Mesothelial cell of epicardium (in vitro differentiated cells): ENCODE measurements around the gene SNAPC4. TPM values are rescaled to one million over a fixed set of nuclear protein-coding genes. Genes with fewer than 3 reads are reported as not detected.

ENCODE experiments used
- DNase-seq, 2 experiments: peaks; one replicate each; pipeline ENCODE4 v3.0.0; 2021; ENCODE audit warnings: low spot score in 2 of 2; ENCODE audit not compliant: unreplicated experiment in 2 of 2
- H3K27ac Mint-ChIP-seq: 2 replicates; pipeline ENCODE4 v1.8.0; 2021; ENCODE audit warnings: mixed read lengths
- H3K27me3 Mint-ChIP-seq: 2 replicates; pipeline ENCODE4 v1.8.0; 2021; ENCODE audit warnings: low read depth, mixed read lengths
- H3K36me3 Mint-ChIP-seq: 2 replicates; pipeline ENCODE4 v1.8.0; 2021; ENCODE audit warnings: mixed read lengths
- H3K4me1 Mint-ChIP-seq: 2 replicates; pipeline ENCODE4 v1.8.0; 2021; ENCODE audit warnings: mixed read lengths
- H3K4me3 Mint-ChIP-seq: 2 replicates; pipeline ENCODE4 v1.8.0; 2021; ENCODE audit warnings: mild to moderate bottlenecking, moderate library complexity, mixed read lengths
- H3K9me3 Mint-ChIP-seq: 2 replicates; pipeline ENCODE4 v1.8.0; 2021; ENCODE audit warnings: mixed read lengths
- total RNA-seq: library from RNA; stranded (reverse); gene quantifications from 3 replicates; pipeline ENCODE4 v1.2.1, GENCODE V29; 2021
- TF ChIP-seq, protein P1 (sequence below): fragments of 200-600 bp; sonication (generic); IDR thresholded peaks from one replicate; pipeline ENCODE4 v1.5.0; 2021; ENCODE audit warnings: antibody characterized with exemption; ENCODE audit not compliant: unreplicated experiment

SNAPC4 gene
- total RNA-seq, 1 donor from 2014 or later: 18.2 TPM

DNA sequence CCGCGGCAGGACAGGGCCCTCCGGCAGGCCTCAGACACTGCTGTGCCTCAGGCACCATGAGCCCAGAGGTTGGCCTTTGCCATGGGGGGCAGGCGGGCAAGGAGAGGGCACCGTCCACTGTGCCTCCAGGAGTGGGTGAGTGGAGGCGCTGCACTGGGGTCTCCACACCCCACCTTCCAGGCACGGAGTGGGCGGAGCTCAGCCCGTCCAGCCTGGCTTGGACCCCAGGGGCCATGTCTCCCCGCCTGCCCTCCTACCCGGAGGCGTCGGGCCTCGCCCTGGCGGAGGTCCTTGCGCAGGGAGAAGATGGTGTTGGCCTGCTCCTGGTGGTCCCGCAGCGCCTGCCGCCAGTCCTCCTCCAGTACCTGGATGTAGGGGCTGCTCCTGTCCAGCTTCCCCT is 29.9 kb downstream of the SNAPC4 start:
- TF ChIP-seq, protein P1, sequence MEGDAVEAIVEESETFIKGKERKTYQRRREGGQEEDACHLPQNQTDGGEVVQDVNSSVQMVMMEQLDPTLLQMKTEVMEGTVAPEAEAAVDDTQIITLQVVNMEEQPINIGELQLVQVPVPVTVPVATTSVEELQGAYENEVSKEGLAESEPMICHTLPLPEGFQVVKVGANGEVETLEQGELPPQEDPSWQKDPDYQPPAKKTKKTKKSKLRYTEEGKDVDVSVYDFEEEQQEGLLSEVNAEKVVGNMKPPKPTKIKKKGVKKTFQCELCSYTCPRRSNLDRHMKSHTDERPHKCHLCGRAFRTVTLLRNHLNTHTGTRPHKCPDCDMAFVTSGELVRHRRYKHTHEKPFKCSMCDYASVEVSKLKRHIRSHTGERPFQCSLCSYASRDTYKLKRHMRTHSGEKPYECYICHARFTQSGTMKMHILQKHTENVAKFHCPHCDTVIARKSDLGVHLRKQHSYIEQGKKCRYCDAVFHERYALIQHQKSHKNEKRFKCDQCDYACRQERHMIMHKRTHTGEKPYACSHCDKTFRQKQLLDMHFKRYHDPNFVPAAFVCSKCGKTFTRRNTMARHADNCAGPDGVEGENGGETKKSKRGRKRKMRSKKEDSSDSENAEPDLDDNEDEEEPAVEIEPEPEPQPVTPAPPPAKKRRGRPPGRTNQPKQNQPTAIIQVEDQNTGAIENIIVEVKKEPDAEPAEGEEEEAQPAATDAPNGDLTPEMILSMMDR: no peak
- Mint-ChIP-seq H3K9me3 (no peaks in the 10 kb centered on the region), H3K4me3 (no peak overlapping the region), H3K36me3 (no peaks in the 10 kb centered on the region), H3K4me1 (peaks cover 16% of the 10 kb centered on the region), H3K27ac (no peak overlapping the region), H3K27me3 (no peaks in the 10 kb centered on the region)
- DNase-seq: no peak

DNA sequence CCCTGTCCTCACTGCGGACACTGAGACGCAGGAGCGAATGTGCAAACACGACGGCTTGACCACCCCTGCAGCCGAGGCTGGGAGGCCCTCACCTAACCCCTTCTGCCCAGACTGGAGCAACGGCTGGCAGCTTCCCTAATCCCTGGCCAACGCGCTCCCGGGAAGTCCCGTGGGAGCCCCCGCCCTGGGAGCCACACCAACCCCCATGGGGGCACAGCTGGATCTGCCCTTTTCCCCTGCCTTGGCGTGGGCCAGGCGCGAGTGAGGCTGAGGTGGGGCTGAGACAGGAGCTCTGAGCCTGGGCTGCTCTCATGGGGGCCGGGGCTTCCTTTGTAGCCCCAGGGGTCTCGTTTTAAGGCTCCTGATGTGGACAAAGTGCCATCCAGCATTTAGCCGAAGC is 31.8 kb downstream of the SNAPC4 start:
- Mint-ChIP-seq H3K27ac (no peak overlapping the region), H3K4me1 (peaks cover 14% of the 10 kb centered on the region), H3K36me3 (no peaks in the 10 kb centered on the region), H3K4me3 (no peak overlapping the region), H3K9me3 (no peaks in the 10 kb centered on the region), H3K27me3 (no peaks in the 10 kb centered on the region)
- TF ChIP-seq, protein P1: no peak
- DNase-seq: no peak

DNA sequence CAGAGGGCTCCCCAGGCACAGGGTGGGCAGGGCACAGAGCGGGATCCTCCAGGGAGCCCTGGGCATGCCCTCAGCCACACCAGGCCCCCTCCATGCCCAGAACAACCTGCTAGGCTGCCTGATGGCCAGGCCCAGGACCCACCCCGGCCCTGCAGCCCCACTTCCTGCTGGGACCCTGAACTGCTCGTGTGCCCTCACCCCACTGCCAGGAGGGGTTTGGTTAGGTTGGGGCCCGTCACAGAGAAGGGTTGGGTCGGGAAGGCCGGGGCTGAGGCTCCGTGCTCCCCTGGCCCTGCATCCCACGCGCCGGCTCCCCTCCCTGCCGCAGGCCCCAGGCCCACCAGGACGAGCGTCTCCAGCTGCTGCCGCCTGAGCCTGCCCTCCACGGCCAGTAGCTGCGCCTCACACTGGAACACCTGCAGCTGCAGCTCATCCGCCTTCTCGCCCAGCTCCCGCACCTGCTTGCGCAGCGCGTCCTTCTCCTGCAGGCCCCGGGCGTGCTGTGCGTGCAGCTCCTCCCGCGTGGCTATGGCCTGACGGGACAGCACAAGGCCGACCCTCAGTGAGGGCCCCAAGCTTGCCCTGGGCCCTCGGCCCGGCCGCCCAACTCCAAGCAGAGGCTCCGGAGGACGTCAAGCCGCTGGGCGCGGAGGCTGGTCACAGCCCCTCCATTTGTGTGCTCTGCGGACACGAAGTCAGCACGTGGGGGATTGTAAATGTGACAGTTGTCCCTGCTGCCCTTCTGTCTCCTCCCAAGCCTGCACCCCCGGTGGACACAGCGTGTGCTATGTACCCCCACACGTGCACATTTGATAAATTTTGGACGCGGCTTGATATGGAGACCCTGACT is 32.4 kb downstream of the SNAPC4 start:
- H3K4me1 Mint-ChIP-seq: peaks cover 12% of the 10 kb centered on the region
- H3K9me3 Mint-ChIP-seq: no peaks in the 10 kb centered on the region
- no peak overlapping the region for H3K27ac Mint-ChIP-seq
- no peak overlapping the region for H3K4me3 Mint-ChIP-seq
- DNase-seq: no peak
- no peaks in the 10 kb centered on the region for H3K27me3 Mint-ChIP-seq
- no peaks in the 10 kb centered on the region for H3K36me3 Mint-ChIP-seq
- TF ChIP-seq, protein P1: no peak

DNA sequence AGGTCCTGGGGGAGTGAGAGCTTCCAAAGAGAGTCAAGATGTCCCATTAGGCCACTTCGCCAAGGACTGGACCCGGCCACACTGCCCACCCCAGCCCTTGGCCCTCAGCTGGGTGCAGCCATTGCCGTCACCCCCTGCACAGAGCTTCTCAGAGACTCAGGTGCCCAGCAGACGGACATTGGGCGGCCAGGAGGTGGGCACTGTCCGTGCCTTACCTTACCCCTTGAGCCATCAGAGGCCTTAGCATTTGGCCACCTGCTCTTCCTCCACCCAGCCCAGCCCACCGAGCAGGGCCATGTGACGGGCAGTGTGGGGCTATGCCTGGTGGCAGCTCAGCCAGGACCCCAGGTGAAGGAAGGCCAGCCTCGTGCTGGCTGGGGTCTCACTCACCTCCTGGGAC is 33.1 kb downstream of the SNAPC4 start:
- Mint-ChIP-seq H3K27ac (no peak overlapping the region), H3K9me3 (no peaks in the 10 kb centered on the region), H3K4me1 (peaks cover 9% of the 10 kb centered on the region), H3K27me3 (no peaks in the 10 kb centered on the region), H3K36me3 (no peaks in the 10 kb centered on the region), H3K4me3 (no peak overlapping the region)
- no peak for DNase-seq
- TF ChIP-seq, protein P1: no peak

DNA sequence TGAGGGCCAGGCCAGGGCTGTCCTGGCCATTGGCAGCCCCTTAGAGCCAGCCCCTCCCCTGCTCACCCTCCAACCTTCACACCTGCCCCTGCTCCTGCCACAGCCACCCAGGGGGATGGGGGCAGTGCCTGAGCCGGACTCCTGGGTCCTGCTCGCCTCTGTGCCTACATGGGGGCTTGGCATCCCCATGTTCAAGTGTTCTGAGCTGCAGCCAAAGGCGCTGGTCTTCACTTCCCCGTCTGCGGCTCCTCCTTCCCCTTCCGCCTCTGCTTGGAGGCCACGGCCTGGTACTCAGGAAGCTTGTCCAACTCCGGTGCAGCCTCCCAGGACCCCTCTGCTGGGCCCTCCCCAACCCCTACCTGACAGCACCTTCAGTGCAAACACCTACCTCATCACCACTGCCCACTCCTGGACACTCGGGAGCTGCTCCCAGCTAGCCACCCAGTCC is 34.2 kb downstream of the SNAPC4 start:
- H3K9me3 Mint-ChIP-seq: no peaks in the 10 kb centered on the region
- no peak for DNase-seq
- no peak overlapping the region for H3K27ac Mint-ChIP-seq
- no peaks in the 10 kb centered on the region for H3K27me3 Mint-ChIP-seq
- H3K4me3 Mint-ChIP-seq: no peak overlapping the region
- TF ChIP-seq, protein P1: no peak
- no peaks in the 10 kb centered on the region for H3K36me3 Mint-ChIP-seq
- peaks cover 9% of the 10 kb centered on the region for H3K4me1 Mint-ChIP-seq
